Astrocyte of the spinal cord (primary cell): ENCODE data around the gene MPI.
"Not testable (repeated sequence)": the region's sequence is repeated elsewhere in the genome, so short reads cannot be mapped to it uniquely, and the experiment has no call there.

Source experiments
- DNase-seq: peaks from one replicate; pipeline ENCODE4 v3.0.0; 2011; ENCODE audit warnings: low read depth, low spot score
- H3K4me3 ChIP-seq: 2 replicates; pipeline ENCODE4 v1.5.1; 2011; ENCODE audit warnings: low read depth, mild to moderate bottlenecking, low read length, moderate library complexity
- in situ Hi-C: cut with HindIII; loops from 2 replicates; pipeline ENCODE4 v1.10.0; 2017; ENCODE audit warnings: low sequenced_read_pairs
- TF ChIP-seq, protein P1 (sequence below): IDR thresholded peaks from 2 replicates; pipeline ENCODE4 v1.5.1; 2012; ENCODE audit warnings: low read depth, mild to moderate bottlenecking, low read length, inconsistent platforms

Gene MPI

DNA sequence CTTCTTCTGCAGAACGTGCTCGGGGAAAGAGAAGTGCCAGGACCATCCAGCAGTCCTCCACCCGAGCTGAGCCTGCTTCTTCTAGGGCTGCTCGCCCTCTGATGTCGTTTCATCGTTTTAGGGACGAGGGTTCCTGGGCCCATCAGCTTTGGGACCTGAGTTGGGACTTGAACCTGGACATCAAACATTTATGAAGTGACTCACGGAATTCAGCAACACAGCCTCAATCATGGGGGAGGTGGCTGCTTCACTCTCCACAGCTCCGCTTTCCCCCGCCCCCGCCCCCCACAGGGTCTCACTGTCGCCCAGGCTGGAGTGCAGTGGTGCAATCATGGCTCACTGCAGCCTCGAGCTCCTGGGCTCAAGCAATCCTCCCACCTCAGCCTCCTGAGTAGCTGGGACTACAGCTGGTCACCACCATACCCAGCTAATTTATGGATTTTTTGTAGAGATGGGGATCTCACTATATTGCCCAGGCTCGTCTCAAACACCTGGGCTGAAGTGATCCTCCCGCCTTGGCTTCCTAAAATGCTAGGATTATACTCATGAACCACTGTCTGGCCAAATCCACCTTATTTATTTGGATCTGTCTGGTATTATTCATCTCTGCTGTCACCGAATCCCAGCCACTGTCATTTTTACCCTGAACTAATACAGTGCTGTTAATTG is 16.0 kb upstream of the MPI start:
- in situ Hi-C loops, result no loop called here
- DNase-seq, result no peak
- peak overlapping the region; percentile 85 for H3K4me3 ChIP-seq
- TF ChIP-seq, protein P1, sequence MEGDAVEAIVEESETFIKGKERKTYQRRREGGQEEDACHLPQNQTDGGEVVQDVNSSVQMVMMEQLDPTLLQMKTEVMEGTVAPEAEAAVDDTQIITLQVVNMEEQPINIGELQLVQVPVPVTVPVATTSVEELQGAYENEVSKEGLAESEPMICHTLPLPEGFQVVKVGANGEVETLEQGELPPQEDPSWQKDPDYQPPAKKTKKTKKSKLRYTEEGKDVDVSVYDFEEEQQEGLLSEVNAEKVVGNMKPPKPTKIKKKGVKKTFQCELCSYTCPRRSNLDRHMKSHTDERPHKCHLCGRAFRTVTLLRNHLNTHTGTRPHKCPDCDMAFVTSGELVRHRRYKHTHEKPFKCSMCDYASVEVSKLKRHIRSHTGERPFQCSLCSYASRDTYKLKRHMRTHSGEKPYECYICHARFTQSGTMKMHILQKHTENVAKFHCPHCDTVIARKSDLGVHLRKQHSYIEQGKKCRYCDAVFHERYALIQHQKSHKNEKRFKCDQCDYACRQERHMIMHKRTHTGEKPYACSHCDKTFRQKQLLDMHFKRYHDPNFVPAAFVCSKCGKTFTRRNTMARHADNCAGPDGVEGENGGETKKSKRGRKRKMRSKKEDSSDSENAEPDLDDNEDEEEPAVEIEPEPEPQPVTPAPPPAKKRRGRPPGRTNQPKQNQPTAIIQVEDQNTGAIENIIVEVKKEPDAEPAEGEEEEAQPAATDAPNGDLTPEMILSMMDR, result no peak

- TF ChIP-seq, protein P1, result no peak
- in situ Hi-C loops, result no loop called here
- DNase-seq, result no peak
- no peak overlapping the region for H3K4me3 ChIP-seq
Observed at GRCh38 chr15:74878273-74878672, 11.6 kb upstream of the MPI start.

GRCh38 chr15:74882528-74882927 is 7.3 kb upstream of the MPI start:
- H3K4me3 ChIP-seq, result no peak overlapping the region
- no peak for DNase-seq
- in situ Hi-C loops, result no loop called here
- TF ChIP-seq, protein P1, result no peak

- in situ Hi-C loops, result no loop called here
- H3K4me3 ChIP-seq, result no peak overlapping the region
- TF ChIP-seq, protein P1, result no peak
- DNase-seq, result no peak
Observed at GRCh38 chr15:74884428-74885223, 5.2 kb upstream of the MPI start.

DNA sequence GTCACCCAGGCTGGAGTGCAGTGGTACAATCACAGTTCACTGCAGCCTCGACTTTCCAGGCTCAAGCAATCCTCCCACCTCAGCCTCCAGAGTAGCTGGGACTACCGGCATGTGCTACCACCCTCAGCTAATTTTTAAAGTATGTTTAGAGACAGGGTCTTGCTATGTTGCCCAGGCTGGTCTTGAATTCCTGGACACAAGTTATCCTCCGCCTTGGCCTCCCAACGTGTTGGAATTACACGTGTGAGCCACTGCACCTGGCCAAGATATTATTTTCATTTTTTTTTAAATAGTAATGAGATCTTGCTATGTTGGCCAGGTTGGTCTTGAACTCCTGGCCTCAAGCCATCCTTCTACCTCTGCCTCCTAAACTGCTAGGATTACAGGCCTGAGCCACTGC is 4.4 kb upstream of the MPI start:
- in situ Hi-C loops, result no loop called here
- no peak for DNase-seq
- TF ChIP-seq, protein P1, result no peak
- H3K4me3 ChIP-seq, result no peak overlapping the region

DNA sequence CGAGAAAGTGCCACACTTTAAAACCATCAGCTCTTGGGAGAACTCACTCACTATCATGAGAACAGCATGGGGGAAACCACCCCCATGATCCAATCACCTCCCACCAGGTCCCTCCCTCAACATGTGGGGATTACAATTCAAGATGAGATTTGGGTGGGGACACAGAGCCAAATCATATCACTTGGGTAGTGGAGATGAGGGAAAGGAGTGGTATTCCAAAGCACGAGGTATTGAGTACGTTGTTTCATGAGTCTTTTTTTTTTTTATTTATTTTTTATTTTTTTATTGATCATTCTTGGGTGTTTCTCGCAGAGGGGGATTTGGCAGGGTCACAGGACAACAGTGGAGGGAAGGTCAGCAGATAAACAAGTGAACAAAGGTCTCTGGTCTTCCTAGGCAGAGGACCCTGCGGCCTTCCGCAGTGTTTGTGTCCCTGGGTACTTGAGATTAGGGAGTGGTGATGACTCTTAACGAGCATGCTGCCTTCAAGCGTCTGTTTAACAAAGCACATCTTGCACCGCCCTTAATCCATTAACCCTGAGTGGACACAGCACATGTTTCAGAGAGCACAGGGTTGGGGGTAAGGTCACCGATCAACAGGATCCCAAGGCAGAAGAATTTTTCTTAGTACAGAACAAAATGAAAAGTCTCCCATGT is 2.2 kb upstream of the MPI start:
- DNase-seq, in situ Hi-C loops, H3K4me3 ChIP-seq: not testable (repeated sequence)

- TF ChIP-seq, protein P1, result no peak
- H3K4me3 ChIP-seq, result no peak overlapping the region
- no peak for DNase-seq
- in situ Hi-C loops, result no loop called here
Observed at GRCh38 chr15:74888716-74889115, 1.1 kb upstream of the MPI start.
